ELR (cell line): ENCODE data around the gene OR2L2.
"Not testable (repeated sequence)": the region's sequence is repeated elsewhere in the genome, so short reads cannot be mapped to it uniquely, and the experiment has no call there.

Experiments
- DNase-seq: peaks from one replicate; pipeline ENCODE4 v3.0.0-alpha.2; 2015; ENCODE audit warnings: low read depth

Gene OR2L2, protein sequence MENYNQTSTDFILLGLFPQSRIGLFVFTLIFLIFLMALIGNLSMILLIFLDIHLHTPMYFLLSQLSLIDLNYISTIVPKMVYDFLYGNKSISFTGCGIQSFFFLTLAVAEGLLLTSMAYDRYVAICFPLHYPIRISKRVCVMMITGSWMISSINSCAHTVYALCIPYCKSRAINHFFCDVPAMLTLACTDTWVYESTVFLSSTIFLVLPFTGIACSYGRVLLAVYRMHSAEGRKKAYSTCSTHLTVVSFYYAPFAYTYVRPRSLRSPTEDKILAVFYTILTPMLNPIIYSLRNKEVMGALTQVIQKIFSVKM

DNA sequence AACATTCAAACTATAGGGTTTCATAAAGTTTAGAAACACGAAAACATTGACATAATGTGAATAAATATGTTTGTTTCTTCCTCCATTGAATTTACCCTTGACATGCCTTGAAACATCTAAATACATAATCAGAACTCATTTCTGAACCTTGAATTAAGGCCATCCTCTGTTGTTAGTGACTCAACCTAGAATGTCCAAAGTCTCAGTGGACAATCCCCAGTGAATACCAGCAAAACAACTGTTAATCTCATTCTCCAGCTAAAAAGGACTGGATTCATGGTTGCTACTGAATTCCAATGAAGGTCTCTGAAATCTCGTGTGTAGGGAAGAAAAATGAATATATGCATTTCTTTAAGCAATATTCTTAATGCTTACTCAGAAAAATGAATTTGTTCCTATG, at the start of gene OR2L2:
TSS of gene OR2L2 (plus strand) at position 301 of the 400 bp plus-strand sequence. CDS start 8,198 bp downstream, outside the sequence.
- DNase-seq = no peak

DNA sequence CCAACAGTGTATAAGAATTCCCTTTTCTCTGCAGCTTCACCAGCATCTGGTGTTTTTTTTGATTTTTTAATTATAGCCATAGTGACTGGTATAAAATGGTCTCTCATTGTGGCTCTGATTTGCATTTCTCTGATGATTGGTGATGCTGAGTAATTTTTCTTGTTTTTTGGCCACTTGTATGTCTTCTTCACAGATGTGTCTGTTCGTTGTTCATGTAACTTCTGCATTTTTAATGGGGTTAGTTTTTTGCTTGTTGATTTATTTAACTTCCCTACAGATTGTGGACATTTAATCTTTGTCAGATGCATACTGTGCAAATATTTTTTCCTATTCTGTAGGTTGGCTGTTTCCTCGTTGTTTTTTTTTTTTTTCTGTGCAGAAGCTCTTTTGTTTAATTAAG, 36.9 kb upstream of the OR2L2 start:
- no peak for DNase-seq

DNA sequence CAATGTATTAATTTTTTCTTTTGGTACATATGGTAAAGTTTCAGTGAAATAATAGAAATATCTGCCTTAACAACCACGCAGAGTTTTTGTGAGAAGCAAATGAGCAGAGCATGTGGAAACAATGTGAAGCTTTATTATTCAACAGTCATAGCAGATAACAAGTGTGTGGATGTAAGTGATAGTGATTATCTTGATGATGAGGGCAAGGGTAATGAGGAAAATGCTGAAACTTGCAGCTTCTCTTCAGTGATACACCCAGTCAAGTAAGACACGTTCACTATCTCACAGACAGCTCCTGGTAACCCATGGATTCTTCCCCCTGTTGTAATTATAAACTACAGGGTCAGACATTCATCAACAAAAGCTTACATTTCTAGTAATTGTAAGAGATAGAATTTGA, 31.1 kb upstream of the OR2L2 start:
- no peak for DNase-seq

DNA sequence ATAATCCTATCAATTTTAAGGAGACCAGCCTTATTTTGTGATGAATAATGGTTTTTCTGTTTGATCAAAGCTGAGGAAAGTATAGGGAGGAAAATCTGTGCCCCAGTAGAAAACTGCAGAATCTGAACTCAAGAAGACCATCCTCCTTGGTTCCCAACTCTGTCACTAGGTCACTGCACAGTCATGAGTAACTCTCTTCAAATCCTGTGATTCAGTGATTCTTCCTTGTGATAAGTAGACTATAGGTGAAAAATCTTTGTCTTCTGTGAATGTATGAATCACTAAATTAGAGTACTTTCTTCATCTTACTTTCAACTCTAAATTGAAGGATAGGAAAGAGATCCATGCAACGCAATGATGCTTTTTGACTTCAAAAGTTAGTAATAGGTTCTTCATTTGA, 29.7 kb upstream of the OR2L2 start:
- DNase-seq = no peak

DNA sequence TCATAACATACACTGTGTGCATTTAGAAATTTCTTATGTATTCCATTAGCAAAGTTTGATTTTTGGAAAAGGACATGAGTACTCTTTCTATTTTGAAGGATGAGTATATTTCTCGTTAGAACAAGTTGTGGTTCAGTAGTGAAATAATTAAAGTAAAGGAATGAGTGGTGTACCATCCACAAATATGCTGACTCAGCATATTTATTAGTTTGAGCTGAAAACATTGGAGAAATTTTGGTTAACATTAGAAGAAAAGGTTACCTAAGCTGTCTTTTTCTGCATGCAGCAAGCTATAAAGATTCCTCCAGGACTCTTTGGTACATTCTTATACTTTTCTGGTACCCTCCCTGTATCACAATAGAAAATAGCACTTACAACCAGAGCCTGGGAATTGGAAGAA, 22.1 kb upstream of the OR2L2 start:
- no peak for DNase-seq

DNA sequence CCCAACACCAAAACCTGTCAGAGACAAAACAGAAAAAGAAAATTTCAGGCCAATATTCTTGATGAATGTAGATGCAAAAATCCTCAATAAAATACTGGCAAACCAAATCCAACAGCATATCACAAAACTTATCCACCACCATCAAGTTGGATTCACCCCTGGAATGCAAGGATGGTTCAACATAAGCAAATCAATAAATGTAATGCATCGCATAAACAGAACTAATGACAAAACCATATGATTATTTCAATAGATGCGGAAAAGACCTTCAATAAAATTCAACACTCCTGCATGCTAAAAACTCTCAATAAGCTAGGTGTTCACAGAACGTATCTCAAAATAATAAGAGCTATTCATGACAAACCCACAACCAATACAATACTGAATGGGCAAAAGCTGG, 20.2 kb upstream of the OR2L2 start:
- DNase-seq = no peak

DNA sequence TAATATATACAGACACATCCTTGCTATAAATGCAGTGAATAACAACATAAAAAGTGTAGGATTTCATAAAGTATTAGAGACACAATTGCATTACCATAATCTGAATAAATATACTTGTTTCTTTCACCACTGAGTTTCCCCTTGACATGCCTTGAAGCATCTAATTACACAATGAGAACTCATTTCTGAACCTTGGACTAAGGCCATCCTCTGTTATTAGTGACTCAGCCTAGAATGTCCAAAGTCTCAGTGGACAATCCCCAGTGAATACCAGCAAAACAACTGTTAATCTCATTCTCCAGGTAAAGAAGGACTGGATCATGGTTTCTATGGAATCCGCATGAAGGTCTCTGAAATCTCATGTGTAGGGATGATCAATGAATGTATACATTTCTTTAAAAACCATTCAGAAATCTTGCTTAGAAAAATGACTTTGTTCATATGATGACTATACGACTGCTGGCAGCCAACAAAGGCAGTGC, 16.6 kb upstream of the OR2L2 start, which contains the start of gene OR2L5:
TSS of gene OR2L5 (plus strand) at position 432 of the 482 bp plus-strand sequence. CDS start 8,288 bp downstream, outside the sequence.
- DNase-seq = no peak

DNA sequence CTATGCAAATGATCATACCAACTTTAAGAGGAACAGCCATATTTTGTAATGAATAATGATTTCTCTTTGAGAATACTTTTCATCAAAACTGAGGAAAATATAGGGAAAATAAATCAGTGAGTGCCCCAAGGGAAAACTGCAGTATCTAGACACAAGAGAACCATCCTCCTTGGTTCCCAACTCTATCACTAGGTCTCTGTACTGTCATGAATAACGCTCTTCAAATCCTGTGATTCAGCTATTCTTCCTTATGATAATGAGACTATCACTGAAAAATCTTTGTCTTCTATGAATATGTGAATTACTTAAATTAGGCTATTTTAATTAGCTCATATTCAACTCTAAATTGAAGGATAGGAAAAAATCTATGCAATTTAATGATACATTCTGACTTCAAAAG, 14.1 kb upstream of the OR2L2 start:
- no peak for DNase-seq

DNA sequence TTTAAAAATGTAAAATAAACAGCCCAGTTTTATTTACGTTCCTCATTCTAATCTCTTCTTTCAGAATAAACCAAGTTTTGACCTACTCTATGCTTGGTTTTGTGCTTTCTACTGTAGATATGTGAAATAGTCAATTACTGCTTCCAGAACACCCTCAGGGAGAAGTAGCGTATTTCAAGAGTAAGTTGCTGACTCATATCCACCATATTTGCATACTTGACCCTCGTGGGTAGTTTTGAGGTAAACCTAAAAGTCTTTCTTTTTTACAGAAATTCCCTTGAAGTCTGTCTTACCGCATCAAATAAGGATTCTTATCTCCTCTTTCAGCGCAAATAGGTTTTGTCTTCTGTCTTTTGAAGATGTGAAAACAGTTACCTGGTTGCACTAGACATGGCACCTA, 15.3 kb downstream of the OR2L2 start:
- no peak for DNase-seq

DNA sequence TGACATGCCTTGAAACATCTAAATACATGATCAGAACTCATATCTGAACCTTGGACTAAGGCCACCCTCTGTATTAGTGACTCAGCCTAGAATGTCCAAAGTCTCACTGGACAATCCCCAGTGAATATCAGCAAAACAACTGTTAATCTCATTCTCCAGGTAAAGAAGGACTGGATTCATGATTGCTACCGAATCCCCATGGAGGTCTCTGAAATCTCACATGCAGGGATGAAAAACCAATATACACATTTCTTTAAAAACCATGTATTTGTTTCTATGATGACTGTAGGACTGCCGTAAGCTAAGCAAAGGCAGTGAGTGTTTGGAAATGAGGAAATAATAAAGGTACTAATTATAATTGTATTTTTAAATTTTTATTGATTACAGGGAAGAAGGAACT, 16.7 kb downstream of the OR2L2 start, which contains the start of gene OR2L3:
TSS of gene OR2L3 (plus strand) at position 301 of the 400 bp plus-strand sequence. CDS start 13,846 bp downstream, outside the sequence.
- no peak for DNase-seq

DNA sequence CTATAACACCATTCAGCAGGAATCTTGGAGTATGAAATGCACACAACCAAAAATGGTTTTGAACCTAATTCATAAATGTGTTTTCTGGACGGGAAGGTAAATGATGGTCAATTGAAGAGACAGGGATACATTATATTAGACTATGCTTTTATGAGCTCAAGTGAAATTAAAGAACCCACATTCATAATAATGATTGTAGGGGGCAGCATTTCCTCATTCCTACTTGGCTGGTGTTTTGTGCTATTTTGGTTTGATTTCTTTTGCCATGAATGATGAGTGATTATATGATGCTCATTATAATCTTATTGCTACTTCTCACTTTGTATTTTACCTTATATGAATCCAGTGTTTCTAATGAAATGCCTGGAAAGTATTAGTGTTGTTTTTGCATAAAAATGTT, 17.1 kb downstream of the OR2L2 start:
- DNase-seq = no peak

DNA sequence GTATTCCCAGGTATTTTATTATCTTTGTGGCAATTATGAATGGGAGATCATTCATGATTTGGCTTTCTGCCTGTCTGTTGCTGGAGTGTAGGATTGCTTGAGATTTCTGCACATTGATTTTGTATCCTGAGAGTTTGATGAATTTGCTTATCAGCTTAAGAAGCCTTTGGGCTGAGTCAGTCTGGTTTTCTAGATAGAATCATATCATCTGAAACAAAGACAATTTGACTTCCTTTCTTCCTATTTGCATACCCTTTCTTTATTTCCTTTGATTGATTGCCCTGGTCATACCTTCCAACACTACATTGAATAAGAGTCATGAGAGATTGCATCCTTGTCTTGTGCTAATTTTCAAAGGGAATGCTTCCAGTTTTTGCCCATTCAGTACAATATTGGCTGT, 24.8 kb downstream of the OR2L2 start:
- no peak for DNase-seq

DNA sequence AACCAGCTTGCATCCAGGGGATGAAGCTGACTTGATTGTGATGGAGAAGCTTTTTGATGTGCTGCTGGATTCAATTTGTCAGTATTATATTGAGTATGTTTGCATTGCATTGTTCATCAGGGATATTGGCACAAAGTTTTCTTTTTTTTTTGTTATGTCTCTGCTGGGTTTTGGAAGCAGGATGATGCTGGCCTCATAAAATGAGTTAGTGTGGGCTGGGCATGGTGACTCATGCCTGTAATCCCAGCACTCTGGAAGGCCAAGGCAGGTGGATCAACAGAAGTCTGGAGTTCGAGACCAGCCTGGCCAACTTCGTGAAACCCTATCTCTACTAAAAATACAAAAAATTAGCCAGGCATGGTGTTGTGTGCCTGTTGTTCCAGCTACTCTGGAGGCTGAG, 25.4 kb downstream of the OR2L2 start:
- no peak for DNase-seq

DNA sequence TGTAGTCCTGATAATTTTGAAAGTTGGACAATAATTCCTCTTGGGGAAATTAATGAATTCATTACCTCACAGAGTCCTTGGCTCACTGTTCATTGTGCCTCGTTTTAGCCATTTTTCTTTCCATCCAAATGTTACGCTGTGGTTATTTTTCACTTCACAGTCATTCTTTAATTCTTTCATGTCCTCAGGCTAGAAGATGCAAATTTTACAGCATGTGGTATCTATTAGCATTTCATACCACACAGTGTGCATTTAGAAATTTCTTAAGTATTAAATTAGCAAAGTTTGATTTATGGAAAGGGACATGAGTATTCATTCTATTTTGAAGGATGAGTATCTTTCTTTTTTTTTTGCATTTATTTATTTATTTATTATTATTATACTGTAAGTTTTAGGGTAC, 35.2 kb downstream of the OR2L2 start:
- DNase-seq = no peak

DNA sequence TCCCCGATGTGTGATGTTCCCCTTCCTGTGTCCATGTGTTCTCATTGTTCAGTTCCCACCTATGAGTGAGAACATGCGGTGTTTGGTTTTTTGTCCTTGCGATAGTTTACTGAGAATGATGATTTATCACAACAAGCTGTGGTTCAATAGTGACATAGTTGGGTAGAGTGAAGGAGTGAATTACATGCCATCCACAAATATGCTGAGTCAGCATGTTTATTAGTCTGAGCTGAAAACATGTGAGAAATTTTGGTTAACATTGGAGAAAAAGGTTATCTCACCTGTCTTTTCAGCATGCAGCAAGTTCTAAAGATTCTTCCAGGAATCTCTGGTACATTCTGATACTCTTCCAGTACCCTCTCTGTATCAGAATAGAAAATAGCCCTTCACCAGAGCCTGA, 35.7 kb downstream of the OR2L2 start:
- DNase-seq = no peak

DNA sequence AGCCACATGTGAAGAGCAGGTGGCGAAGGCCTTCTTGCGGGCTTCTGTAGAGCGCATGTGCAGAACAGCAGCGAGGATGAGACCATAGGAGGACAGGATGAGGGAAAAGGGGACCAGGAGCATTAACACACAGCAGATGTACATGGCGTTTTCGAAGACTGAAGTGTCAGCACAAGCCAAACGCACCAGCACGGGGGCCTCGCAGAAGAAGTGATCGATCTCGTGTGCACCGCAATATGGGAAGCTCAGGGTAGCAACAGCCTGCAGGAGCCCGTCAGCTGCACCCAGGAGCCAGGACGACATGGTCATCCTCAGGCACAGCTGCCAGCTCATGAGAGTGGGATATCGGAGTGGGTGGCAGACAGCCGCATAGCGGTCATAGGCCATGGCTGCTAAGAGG, 54.0 kb downstream of the OR2L2 start:
- not testable (repeated sequence) for DNase-seq
